ENCODE results near the gene ATF7IP.
"Not testable (repeated sequence)": the region's sequence is repeated elsewhere in the genome, so short reads cannot be mapped to it uniquely, and the experiment has no call there.

The ATF7IP gene

GRCh38 chr12:14365294-14366208, at the start of gene ATF7IP:
TSS of gene ATF7IP (plus strand) at chr12:14365682. CDS start at chr12:14423916, 58,234 bp downstream.
- DNase-seq, result peak; percentile 93

- DNase-seq, result no peak
These were observed 47.9 kb upstream of the ATF7IP start for GRCh38 chr12:14317362-14318146.

- not testable (repeated sequence) for DNase-seq
These were observed 45.6 kb upstream of the ATF7IP start for GRCh38 chr12:14319704-14320427.

GRCh38 chr12:14322403-14322802, 43.1 kb upstream of the ATF7IP start:
- no peak for DNase-seq

GRCh38 chr12:14325716-14326343, 39.7 kb upstream of the ATF7IP start:
- no peak for DNase-seq

- no peak for DNase-seq
These were observed 38.8 kb upstream of the ATF7IP start for GRCh38 chr12:14326699-14327098.

- no peak for DNase-seq
These were observed 37.8 kb upstream of the ATF7IP start for GRCh38 chr12:14327711-14328110.

- no peak for DNase-seq
These were observed 33.0 kb upstream of the ATF7IP start for GRCh38 chr12:14332482-14332881.

- DNase-seq, result no peak
These were observed 25.1 kb upstream of the ATF7IP start for GRCh38 chr12:14340371-14340770.

- DNase-seq, result not testable (repeated sequence)
These were observed 14.0 kb upstream of the ATF7IP start for GRCh38 chr12:14351524-14351923.

GRCh38 chr12:14352066-14352465, 13.4 kb upstream of the ATF7IP start:
- DNase-seq, result not testable (repeated sequence)

GRCh38 chr12:14354665-14355064, 10.8 kb upstream of the ATF7IP start:
- not testable (repeated sequence) for DNase-seq

- no peak for DNase-seq
These were observed 9.3 kb upstream of the ATF7IP start for GRCh38 chr12:14356147-14356546.

GRCh38 chr12:14357486-14357885, 8.0 kb upstream of the ATF7IP start:
- DNase-seq, result no peak

GRCh38 chr12:14362352-14362751, 3.1 kb upstream of the ATF7IP start:
- no peak for DNase-seq

- no peak for DNase-seq
These were observed 755 bp upstream of the ATF7IP start for GRCh38 chr12:14364583-14365271.

- DNase-seq, result no peak
These were observed 942 bp downstream of the ATF7IP start for GRCh38 chr12:14366209-14367039.

- no peak for DNase-seq
These were observed 1.7 kb downstream of the ATF7IP start for GRCh38 chr12:14367040-14367661.

- no peak for DNase-seq
These were observed 3.8 kb downstream of the ATF7IP start for GRCh38 chr12:14369311-14369710.

- DNase-seq, result no peak
These were observed 7.7 kb downstream of the ATF7IP start for GRCh38 chr12:14373217-14373616.

GRCh38 chr12:14379508-14379907, 14.0 kb downstream of the ATF7IP start:
- DNase-seq, result no peak

Data from stimulated activated CD4-positive, alpha-beta T cell treated with anti-CD3 and anti-CD28 coated beads, Interleukin-4, amount 100 ng/mL, for 1 hour (primary cell).